Endothelial cell of umbilical vein (primary cell): ENCODE results near the gene ZSCAN12. TPM values are rescaled to one million over a fixed set of nuclear protein-coding genes. Genes with fewer than 3 reads are reported as not detected.

Experiments
- BruUV-seq: library from RNA; stranded (reverse); fragments of 400-500 nt; replicated peaks from 2 replicates; lab custom pipeline; 2021; lab: Mats Ljungman, UMichigan
- CTCF ChIA-PET: fragments of 300-600, 350-600 bp; sonication (Branson Sonifier 250); formaldehyde crosslinking; loops from one replicate; lab custom pipeline; 2021; ENCODE audit warnings: antibody characterized with exemption, inconsistent platforms; lab: Charles Lee
- POLR2A ChIA-PET: fragments of 300-600, 350-600 bp; sonication (Branson Sonifier 250); formaldehyde crosslinking; loops from one replicate; lab custom pipeline; 2021; ENCODE audit warnings: antibody characterized with exemption, inconsistent platforms; lab: Charles Lee
- DNase-seq: peaks from one replicate; pipeline ENCODE4 v3.0.0-alpha.2; 2011; ENCODE audit warnings: low read depth, low spot score
- FAIRE-seq: peaks from 2 replicates; lab custom pipeline; 2011; peaks lifted over from hg19 to GRCh38; lab: Jason Lieb, UNC
- H2AFZ ChIP-seq: 2 replicates; pipeline ENCODE4 v1.6.0; 2012; ENCODE audit warnings: low read depth, low read length, control low read depth, inconsistent platforms
- H3K27ac ChIP-seq: 2 replicates; pipeline ENCODE4 v1.5.1; 2011; ENCODE audit warnings: low read depth, mild to moderate bottlenecking, control low read depth, low read length, moderate library complexity; ENCODE audit not compliant: insufficient read depth
- H3K27me3 ChIP-seq, 2 experiments: 2 replicates each; pipeline versions ENCODE4 v1.6.0 to v1.6.1; 2011; ENCODE audit warnings: low read length in 2 of 2, mixed read lengths in 1 of 2; ENCODE audit not compliant: control insufficient read depth in 2 of 2, insufficient read depth in 2 of 2
- H3K36me3 ChIP-seq, 2 experiments: 2 replicates in 1 of 2; 3 replicates in 1 of 2; pipeline ENCODE4 v1.5.1; 2011; ENCODE audit warnings: low read length in 2 of 2, mild to moderate bottlenecking in 1 of 2, moderate library complexity in 1 of 2; ENCODE audit not compliant: control insufficient read depth in 2 of 2, insufficient read depth in 2 of 2; ENCODE audit errors: extremely low read depth in 1 of 2
- H3K4me1 ChIP-seq: 3 replicates; pipeline ENCODE4 v1.5.1; 2011; ENCODE audit warnings: mild to moderate bottlenecking, low read length; ENCODE audit not compliant: control insufficient read depth, insufficient read depth; ENCODE audit errors: extremely low read depth
- H3K4me2 ChIP-seq: 2 replicates; pipeline ENCODE4 v1.6.1; 2011; ENCODE audit warnings: low read length, control low read depth, mixed read lengths; ENCODE audit not compliant: insufficient read depth
- H3K4me3 ChIP-seq, 3 experiments: fragments of 200-600 bp in 1 of 3; sonication (generic), shearing (Covaris generic) in 1 of 3; replicated peaks in 1 of 3; 2 replicates each; pipeline ENCODE4 v1.5.1; 2011 to 2016; ENCODE audit warnings: control low read depth in 3 of 3, low read length in 3 of 3, mild to moderate bottlenecking in 2 of 3, inconsistent platforms in 1 of 3, low read depth in 1 of 3, moderate library complexity in 1 of 3; ENCODE audit not compliant: insufficient read depth in 1 of 3
- H3K79me2 ChIP-seq: 2 replicates; pipeline ENCODE4 v1.6.0; 2012; ENCODE audit warnings: low read length, inconsistent platforms; ENCODE audit not compliant: control insufficient read depth, insufficient read depth
- H3K9ac ChIP-seq: replicated peaks from 2 replicates; pipeline ENCODE3; 2011; ENCODE audit warnings: low read length, control low read depth; ENCODE audit not compliant: insufficient read depth; ENCODE audit errors: extremely low read depth
- H3K9me1 ChIP-seq: replicated peaks from 3 replicates; pipeline ENCODE4 v1.6.0; 2011; ENCODE audit warnings: mild to moderate bottlenecking, low read length; ENCODE audit not compliant: control insufficient read depth, insufficient read depth; ENCODE audit errors: extremely low read depth
- H3K9me3 ChIP-seq: replicated peaks from 2 replicates; pipeline ENCODE4 v1.5.1; 2012; ENCODE audit warnings: low read length, inconsistent platforms; ENCODE audit not compliant: control insufficient read depth, insufficient read depth
- H4K20me1 ChIP-seq: replicated peaks from 2 replicates; pipeline ENCODE3; 2011; ENCODE audit warnings: mild to moderate bottlenecking, low read length; ENCODE audit not compliant: control insufficient read depth, insufficient read depth; ENCODE audit errors: extremely low read depth
- EZH2 ChIP-seq: IDR thresholded peaks from 2 replicates; pipeline ENCODE4 v1.6.1; 2012; ENCODE audit warnings: borderline replicate concordance, low read depth, mild to moderate bottlenecking, moderate library complexity, low read length, inconsistent platforms; ENCODE audit not compliant: severe bottlenecking
- FOS ChIP-seq: IDR thresholded peaks from 2 replicates; pipeline ENCODE4 v1.6.1; 2011; ENCODE audit warnings: mild to moderate bottlenecking, low read length, moderate library complexity, borderline replicate concordance; ENCODE audit not compliant: insufficient read depth
- GATA2 ChIP-seq: IDR thresholded peaks from 2 replicates; pipeline ENCODE4 v1.7.0; 2011; ENCODE audit warnings: low read depth, mild to moderate bottlenecking, moderate library complexity, mixed read lengths, low read length; ENCODE audit not compliant: insufficient read length, insufficient read depth
- JUN ChIP-seq: IDR thresholded peaks from 2 replicates; pipeline ENCODE4 v1.6.1; 2011; ENCODE audit warnings: borderline replicate concordance, low read depth; ENCODE audit not compliant: insufficient read length, insufficient read depth
- MAX ChIP-seq: IDR thresholded peaks from 2 replicates; pipeline ENCODE4 v1.6.1; 2011; ENCODE audit not compliant: insufficient read depth, insufficient read length
- MYC ChIP-seq: IDR thresholded peaks from one replicate; pipeline ENCODE4 v1.6.1; 2011; ENCODE audit warnings: mild to moderate bottlenecking, low read depth, low read length
- POLR2A ChIP-seq: IDR thresholded peaks from 2 replicates; pipeline ENCODE4 v1.6.1; 2012; ENCODE audit warnings: low read depth, mild to moderate bottlenecking, control low read depth, low read length
- POLR2AphosphoS5 ChIP-seq: IDR thresholded peaks from 2 replicates; pipeline ENCODE4 v1.6.1; 2012; ENCODE audit warnings: low read depth, mild to moderate bottlenecking, control low read depth, low read length, moderate library complexity; ENCODE audit not compliant: insufficient read depth
- dilution Hi-C: fragments of 300-500 bp; cut with MboI; formaldehyde crosslinking; loops from one replicate; pipeline ENCODE4 v1.15.0; 2019; ENCODE audit warnings: low sequenced_read_pairs; ENCODE audit not compliant: extremely low pct_ligation_motif_present
- intact Hi-C: fragments of 100-400 bp; cut with micrococcal nuclease; formaldehyde crosslinking; loops from one replicate; pipeline ENCODE4 v1.10.0; 2022
- polyA plus RNA-seq, 4 experiments: library from polyadenylated mRNA; depleted of rRNA in 3 of 4; stranded (reverse) in 3 of 4; unstranded in 1 of 4; fragments of >200 nt; gene quantifications; 2 replicates each; pipeline versions ENCODE4 v1.2.1 to v1.2.3, GENCODE V29; 2011 to 2012; ENCODE audit warnings: missing spikeins in 1 of 4
- total RNA-seq: library from RNA; stranded (reverse); gene quantifications from 2 replicates; pipeline ENCODE4 v1.2.3, GENCODE V29; 2021
- TF ChIP-seq, protein P1 (sequence below), 2 donors: IDR thresholded peaks; 1 replicate in 1 of 2; 2 replicates in 1 of 2; pipeline ENCODE4 v1.5.1; 2011; ENCODE audit warnings: low read length in 2 of 2, mild to moderate bottlenecking in 2 of 2, moderate library complexity in 2 of 2, control low read depth in 1 of 2, inconsistent platforms in 1 of 2, low read depth in 1 of 2; ENCODE audit not compliant: insufficient read depth in 1 of 2; ENCODE audit errors: extremely low read depth in 1 of 2

ZSCAN12 gene
- total and polyA plus RNA-seq, 2 donors (not counting 3 experiments of a cell fraction or from before 2014, with no cell fraction given), result 1.3 to 4.4 TPM

DNA sequence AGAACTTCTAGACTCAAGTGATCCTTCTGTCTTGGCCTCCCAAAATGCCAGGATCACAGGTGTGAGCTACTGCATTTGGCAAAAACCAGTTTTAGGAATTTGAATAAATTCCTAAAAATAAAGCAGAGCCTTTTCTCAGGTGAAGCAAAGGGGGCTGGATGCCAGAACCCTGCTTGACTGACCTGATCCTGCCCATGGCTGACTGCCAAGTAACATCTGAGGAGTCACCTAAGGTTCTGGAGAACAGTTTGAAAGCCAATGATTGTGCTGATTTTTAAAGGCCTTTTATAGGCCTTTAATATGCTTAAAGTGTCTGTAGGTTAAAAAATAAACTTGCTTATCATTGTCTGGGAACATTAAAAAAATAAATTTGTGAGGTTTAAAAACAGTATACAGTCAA, 14.1 kb upstream of the ZSCAN12 start:
- no TSS peak for BruUV-seq
- H3K9ac ChIP-seq, result no peak overlapping the region
- dilution Hi-C loops (no loop called here), intact Hi-C loops (no loop called here)
- FAIRE-seq (no peak), DNase-seq (no peak)
- H3K79me2 ChIP-seq, result no peaks in the 10 kb centered on the region
- TF ChIP-seq EZH2 (no peak), MYC (no peak), FOS (no peak), GATA2 (no peak), POLR2AphosphoS5 (no peak), MAX (no peak), POLR2A (no peak), JUN (no peak)
- TF ChIP-seq, protein P1, sequence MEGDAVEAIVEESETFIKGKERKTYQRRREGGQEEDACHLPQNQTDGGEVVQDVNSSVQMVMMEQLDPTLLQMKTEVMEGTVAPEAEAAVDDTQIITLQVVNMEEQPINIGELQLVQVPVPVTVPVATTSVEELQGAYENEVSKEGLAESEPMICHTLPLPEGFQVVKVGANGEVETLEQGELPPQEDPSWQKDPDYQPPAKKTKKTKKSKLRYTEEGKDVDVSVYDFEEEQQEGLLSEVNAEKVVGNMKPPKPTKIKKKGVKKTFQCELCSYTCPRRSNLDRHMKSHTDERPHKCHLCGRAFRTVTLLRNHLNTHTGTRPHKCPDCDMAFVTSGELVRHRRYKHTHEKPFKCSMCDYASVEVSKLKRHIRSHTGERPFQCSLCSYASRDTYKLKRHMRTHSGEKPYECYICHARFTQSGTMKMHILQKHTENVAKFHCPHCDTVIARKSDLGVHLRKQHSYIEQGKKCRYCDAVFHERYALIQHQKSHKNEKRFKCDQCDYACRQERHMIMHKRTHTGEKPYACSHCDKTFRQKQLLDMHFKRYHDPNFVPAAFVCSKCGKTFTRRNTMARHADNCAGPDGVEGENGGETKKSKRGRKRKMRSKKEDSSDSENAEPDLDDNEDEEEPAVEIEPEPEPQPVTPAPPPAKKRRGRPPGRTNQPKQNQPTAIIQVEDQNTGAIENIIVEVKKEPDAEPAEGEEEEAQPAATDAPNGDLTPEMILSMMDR (IDR thresholded peaks at IDR 0.05; ENCODE audit: extremely low read depth in 1 of 2, insufficient read depth in 1 of 2, low read depth in 1 of 2, low read length in 2 of 2), result no peak
- no peak overlapping the region for H3K4me2 ChIP-seq
- no peak overlapping the region for H3K4me3 ChIP-seq
- no peak overlapping the region for H3K27ac ChIP-seq
- ChIA-PET CTCF (no interaction called here), POLR2A (no interaction called here)
- H3K9me3 ChIP-seq, result no peaks in the 10 kb centered on the region
- H3K4me1 ChIP-seq, result no peaks in the 10 kb centered on the region
- H3K9me1 ChIP-seq, result no peaks in the 10 kb centered on the region
- no peaks in the 10 kb centered on the region for H3K36me3 ChIP-seq
- H3K27me3 ChIP-seq, result peaks cover 4% of the 10 kb centered on the region in 2 experiments
- no peaks in the 10 kb centered on the region for H4K20me1 ChIP-seq
- no peak overlapping the region for H2AFZ ChIP-seq
